Activated effector memory CD4-positive, alpha-beta T cell treated with Interleukin-2 at 50 U/mL for 16 hours (primary cell): ENCODE measurements around the gene KLHL3.
"Not testable (repeated sequence)": the region's sequence is repeated elsewhere in the genome, so short reads cannot be mapped to it uniquely, and the experiment has no call there.

Source experiments
- DNase-seq: peaks from one replicate; pipeline ENCODE4 v3.0.0-alpha.2; 2020

Gene KLHL3

GRCh38 chr5:137665678-137666460 lies 70.0 kb downstream of the KLHL3 start:
- DNase-seq = peak; percentile 27

- peak; percentile 54 for DNase-seq
Measured at GRCh38 chr5:137660349-137660817, 75.5 kb downstream of the KLHL3 start.

DNA sequence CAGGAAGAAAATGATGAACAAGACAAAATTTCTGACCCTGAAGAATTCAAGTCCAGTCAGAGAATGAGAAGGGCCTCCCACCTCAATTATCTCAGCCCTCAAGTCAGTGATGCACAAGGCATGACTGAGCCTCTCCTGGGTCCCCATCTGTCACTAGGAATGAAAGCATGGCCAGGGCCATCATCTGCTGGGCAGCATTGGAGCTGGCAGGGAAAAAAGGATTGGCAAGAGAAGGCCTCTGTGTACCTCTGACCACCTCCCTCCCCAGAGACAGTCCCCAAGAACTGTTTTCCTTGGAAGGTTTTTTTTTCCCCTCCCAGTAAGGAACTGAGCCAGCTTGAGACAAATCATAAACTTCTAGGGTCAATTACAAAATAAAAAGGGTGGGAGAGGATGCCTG lies 76.7 kb downstream of the KLHL3 start:
- no peak for DNase-seq

- DNase-seq = no peak
Measured at GRCh38 chr5:137658324-137658723, 77.6 kb downstream of the KLHL3 start.

DNA sequence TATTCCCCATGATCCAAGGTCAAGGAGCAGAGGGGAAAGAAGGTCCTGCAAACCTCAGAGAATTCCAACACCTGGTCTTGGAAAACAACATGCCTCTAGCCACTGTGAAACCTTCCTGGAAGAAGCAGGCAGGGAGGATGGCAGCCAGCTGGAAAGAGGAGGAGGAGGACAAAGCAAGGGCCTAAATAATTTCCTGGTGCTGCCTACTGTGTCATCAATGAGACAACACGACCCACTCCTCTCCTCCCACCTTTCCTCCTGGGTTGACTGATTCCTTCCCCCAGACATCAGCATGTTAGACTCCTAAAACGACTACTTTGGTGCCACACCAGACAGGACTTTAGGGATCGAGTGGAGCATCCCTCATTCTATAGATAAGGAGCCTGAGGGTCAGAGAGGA lies 78.8 kb downstream of the KLHL3 start:
- no peak for DNase-seq

- DNase-seq = no peak
Measured at GRCh38 chr5:137656558-137656957, 79.3 kb downstream of the KLHL3 start.

DNA sequence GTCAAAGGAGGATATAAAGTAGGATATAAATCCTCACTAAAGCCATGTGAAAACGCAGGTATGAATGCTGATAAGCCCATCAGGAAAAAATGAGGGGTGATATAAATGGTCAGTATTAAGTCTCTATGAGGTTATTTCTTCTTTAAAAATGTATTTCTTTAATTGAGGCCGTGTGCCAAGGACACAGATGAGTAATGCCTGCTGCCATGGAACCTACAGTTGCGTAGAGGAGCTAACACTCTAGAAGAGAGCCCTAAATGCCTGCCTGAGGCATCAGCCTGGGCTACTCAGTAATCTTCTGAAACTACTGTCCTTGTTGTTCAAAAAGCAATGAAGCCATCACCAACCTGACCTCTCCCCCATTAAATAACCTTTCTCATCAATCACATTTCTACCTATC lies 84.9 kb downstream of the KLHL3 start:
- no peak for DNase-seq

GRCh38 chr5:137649228-137649935 lies 86.5 kb downstream of the KLHL3 start:
- DNase-seq = no peak

- no peak for DNase-seq
Measured at GRCh38 chr5:137648361-137648760, 87.5 kb downstream of the KLHL3 start.

GRCh38 chr5:137647401-137647800 lies 88.5 kb downstream of the KLHL3 start:
- DNase-seq = no peak

DNA sequence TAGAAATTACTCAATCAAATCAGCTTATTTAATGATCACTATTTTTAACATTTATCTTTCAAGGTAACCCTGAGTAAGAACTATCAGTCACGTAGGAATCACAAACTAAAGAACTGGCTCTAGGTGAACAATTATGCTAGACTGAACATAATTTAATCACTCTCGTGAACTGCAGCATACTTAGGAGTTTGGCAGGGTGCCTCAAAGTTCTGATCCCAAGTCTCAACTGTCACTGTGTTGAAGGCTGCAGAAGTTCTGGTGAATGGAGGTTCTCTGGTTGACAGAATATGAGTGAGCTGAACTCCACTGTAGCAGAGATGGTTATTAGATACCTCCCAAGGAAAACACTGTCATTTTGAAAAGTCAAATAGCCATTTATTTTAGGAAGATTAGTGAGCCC lies 89.1 kb downstream of the KLHL3 start:
- DNase-seq = no peak

GRCh38 chr5:137643081-137643480 lies 92.8 kb downstream of the KLHL3 start:
- DNase-seq = not testable (repeated sequence)

DNA sequence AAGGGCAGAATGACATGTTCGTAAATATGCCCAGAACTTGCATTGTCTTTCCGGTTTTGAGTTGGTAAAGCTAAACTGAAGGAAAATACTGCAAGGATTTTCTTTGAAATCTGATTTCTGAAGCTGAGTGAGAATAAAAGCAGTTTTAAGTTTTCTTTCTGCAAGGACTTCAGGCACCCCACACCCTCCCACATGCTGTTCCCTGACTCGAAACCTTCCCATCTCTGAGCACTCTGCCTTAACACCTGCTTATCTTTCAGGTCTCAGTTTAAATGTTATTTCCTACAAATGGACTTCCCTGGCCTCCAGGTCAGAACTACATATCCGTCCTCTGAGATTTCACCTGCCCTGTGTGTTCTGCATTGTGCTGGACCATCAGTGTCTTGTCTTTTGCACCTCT lies 93.8 kb downstream of the KLHL3 start:
- no peak for DNase-seq

DNA sequence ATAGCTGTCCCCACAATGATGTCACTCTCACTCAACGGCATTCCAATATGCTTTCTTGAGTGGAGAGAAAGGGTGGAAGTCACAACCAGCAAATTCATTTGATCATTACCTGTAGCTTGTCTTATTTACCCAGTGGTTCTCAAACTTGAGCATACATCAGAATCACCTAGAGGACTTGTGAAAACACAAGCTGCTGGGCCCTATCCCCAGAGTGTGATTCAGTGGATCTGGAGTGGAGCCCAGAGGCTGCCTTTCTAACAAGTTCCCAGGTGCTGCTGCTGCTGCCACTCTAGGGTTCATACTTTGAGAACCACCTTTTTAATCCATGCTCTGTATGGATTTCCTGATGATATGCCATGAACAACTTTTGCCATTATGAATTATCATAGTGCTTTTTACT lies 94.7 kb downstream of the KLHL3 start:
- DNase-seq = no peak

DNA sequence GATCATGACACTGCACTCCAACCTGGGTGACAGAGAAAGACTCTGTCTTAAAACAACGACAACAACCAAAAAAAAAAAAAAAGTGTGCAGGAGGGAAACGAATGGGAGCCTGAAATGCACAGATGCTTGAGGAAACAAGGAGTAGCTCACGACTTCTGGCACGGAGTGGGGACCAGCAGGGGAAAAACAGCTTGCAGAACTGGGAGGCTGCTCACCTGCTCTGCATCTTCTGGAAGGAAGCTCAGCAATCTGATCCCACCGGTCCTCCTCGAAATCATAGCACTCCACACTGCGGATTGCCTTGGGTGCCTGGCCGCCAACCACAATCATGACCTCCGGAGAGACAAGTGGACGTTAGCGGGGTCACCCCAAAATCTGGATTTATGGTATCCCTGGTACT lies 96.2 kb downstream of the KLHL3 start:
- DNase-seq = no peak

DNA sequence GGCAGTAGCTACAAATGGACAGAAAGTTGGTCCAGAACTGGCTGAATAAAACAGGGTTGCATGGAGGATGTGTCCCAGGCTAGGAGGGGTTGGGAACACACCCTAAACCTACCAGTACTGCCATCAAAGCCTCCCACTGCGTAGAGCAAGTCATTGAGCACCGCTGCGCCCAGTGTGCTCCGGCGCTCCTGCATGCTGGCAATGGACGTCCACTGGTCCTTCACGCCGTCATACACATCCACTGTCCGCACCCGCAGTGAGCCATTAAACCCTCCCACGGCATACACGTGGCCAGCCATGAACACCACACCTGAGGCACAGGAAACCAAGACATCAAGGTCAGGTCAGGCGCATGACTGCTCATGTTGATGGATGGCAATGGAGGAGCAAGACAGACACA lies 97.0 kb downstream of the KLHL3 start:
- DNase-seq = no peak

DNA sequence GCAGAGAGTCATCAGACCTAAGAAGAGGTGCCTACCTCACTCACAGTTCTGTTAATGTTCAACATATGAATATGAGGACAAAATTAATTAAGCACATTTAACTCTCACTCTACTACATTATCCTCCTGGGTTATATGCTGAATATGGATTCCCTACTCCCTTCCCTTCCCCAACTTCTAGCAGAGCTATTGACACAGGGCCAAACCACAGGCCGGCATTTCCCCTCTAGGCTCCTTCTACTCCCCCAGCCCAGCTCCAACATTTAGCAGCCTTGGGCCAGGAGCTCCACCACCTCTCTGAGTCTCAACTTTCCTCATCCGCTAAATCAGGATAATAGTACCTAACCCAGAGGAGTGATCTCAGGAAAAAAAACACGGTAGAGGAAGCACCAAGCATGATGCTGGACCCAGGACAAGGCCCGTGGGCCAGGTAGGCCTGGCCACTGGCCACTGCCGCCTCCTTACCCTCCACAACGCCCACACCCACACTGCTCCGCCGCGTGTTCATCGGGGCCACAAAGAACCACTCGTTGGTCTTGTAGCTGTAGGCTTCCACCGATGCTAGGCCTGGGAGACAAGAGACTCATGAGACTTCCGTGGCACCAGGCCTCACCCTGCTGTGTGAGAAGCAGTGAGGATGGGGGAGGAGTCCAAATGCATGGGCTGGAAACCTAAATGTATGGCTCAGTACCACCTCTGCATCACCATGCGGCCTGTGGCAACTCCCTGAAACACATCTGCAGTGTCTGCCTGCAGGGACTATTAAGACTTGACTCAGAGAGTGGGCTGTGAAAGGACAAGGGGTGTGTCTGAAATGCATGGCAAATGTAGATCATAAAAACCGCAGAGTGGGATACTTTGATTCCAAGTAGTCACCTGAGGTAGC lies 98.8 kb downstream of the KLHL3 start:
- no peak for DNase-seq

- DNase-seq = no peak
Measured at GRCh38 chr5:137636099-137636498, 99.8 kb downstream of the KLHL3 start.

DNA sequence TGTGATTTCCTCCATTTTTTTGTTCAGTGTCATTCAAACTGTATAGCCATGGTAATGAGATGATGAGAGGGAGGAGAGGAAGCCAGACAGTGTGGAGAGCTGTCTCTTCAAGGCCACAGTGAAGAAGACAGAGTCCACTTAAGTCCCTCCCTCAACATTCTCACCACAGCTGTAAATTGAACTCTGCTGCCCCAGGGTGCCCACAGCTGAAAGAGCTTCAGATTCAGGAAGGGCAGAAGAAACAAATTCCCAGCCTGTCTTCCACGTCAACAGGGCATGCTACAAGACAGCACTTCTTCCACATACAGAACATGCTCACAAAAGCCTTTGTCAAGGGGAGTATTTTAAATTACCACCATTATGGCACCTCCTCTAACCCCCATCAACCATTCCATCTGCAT lies 100.4 kb downstream of the KLHL3 start:
- DNase-seq = no peak

DNA sequence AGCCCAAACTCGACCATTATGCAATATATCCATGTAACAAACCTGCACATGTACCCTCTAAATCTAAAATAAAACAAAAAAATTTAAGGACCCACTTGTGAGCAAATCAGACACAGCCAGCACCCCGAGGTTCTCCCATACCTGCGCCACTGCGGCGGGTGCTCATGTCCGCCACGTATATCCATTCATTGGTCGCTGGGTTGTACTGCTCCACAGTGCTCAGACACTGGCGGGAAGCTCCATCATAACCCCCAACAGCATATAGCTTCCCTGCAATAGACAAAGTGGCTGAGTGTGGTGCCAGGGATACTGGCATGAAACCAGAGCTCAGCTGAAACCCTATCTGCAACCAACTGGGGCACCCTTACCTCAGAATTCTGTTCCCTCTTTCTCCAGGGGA lies 102.0 kb downstream of the KLHL3 start:
- DNase-seq = no peak

DNA sequence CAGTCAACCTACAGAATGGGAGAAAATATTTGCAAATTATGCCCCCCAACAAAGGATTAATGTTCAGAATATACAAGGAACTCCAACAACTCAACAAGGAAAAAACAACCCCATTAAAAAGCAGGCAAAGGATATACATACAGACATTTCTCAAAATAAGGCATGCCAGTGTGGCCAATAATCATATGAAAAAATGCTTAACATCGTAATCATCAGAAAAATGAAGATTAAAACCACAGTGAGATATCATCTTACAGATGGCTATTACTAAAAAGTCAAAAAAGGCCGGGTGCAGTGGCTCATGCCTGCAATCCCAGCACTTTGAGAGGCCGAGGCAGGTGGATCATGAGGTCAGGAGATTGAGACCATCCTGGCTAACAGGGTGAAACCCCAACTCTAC lies 103.2 kb downstream of the KLHL3 start:
- no peak for DNase-seq

GRCh38 chr5:137631453-137631852 lies 104.4 kb downstream of the KLHL3 start:
- DNase-seq = no peak

DNA sequence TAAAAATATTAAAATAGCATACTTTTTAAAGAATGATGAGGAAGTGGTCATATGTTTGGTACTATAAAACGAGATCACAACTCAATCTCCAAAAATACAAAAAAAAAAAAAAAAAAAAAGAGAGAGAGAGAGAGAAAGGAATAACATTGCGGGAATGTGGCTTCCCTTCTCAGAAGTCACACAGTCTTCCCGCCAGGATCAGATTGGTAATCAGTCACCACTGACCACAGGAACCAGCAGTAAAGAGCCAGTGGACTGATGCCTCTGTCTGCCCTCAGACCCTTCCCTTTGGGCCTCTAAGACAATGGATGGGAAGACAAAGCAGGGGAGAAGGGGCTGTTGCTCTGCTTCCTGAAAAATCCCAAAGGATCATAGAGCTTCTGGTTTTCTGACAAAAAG lies 104.9 kb downstream of the KLHL3 start:
- DNase-seq = no peak
